GM23338 (cell line): ENCODE measurements around the gene UGT1A7. TPM values are rescaled to one million over a fixed set of nuclear protein-coding genes. Genes with fewer than 3 reads are reported as not detected.

ENCODE experiments used
- ATAC-seq: fragments of 200-7000 bp; cut with Tn5 transposase; 3 replicates; pipeline ENCODE4 v1.9.1; 2020
- DNase-seq: peaks from one replicate; pipeline ENCODE4 v3.0.0-alpha.2; 2015; ENCODE audit warnings: low spot score
- H2AFZ ChIP-seq: fragments of 200-600 bp; sonication (generic); 2 replicates; pipeline ENCODE4 v1.8.0; 2016; ENCODE audit warnings: antibody characterized with exemption, mild to moderate bottlenecking, moderate library complexity
- H3F3A ChIP-seq: fragments of 200-600 bp; sonication (generic); replicated peaks from 2 replicates; pipeline ENCODE4 v1.8.0; 2017; ENCODE audit warnings: antibody characterized with exemption, mixed run types, low read depth
- H3K27ac ChIP-seq: fragments of 200-600 bp; sonication (generic); 2 replicates; pipeline ENCODE4 v1.6.1; 2016; ENCODE audit warnings: low read depth
- H3K27me3 ChIP-seq: fragments of 200-600 bp; sonication (generic); 2 replicates; pipeline ENCODE4 v1.8.0; 2016; ENCODE audit warnings: mild to moderate bottlenecking, mixed run types, moderate library complexity; ENCODE audit not compliant: insufficient read depth
- H3K36me3 ChIP-seq: fragments of 200-600 bp; sonication (generic); 2 replicates; pipeline ENCODE4 v1.8.0; 2016; ENCODE audit warnings: mild to moderate bottlenecking; ENCODE audit not compliant: insufficient read depth
- H3K4me1 ChIP-seq: fragments of 200-600 bp; sonication (generic); 2 replicates; pipeline ENCODE4 v1.8.0; 2016; ENCODE audit warnings: mild to moderate bottlenecking, moderate library complexity; ENCODE audit not compliant: insufficient read depth
- H3K4me2 ChIP-seq: fragments of 200-600 bp; sonication (generic); 2 replicates; pipeline ENCODE4 v1.7.1; 2017; ENCODE audit warnings: mixed run types
- H3K4me3 ChIP-seq: fragments of 200-600 bp; sonication (generic); 2 replicates; pipeline ENCODE4 v1.6.1; 2016; ENCODE audit warnings: mixed run types
- H3K79me2 ChIP-seq: fragments of 200-600 bp; sonication (generic); replicated peaks from 2 replicates; pipeline ENCODE4 v1.8.0; 2017; ENCODE audit warnings: mild to moderate bottlenecking; ENCODE audit not compliant: insufficient read depth
- H3K9me2 ChIP-seq: fragments of 200-600 bp; sonication (generic); 2 replicates; pipeline ENCODE4 v1.8.0; 2017; ENCODE audit not compliant: insufficient read depth
- H4K20me1 ChIP-seq: fragments of 200-600 bp; sonication (generic); replicated peaks from 2 replicates; pipeline ENCODE4 v1.8.0; 2017; ENCODE audit warnings: mild to moderate bottlenecking; ENCODE audit not compliant: insufficient read depth
- H3K27ac Mint-ChIP-seq: 2 replicates; pipeline ENCODE4 v1.8.0; 2020; ENCODE audit warnings: inconsistent platforms, mild to moderate bottlenecking, moderate library complexity, mixed read lengths
- H3K27me3 Mint-ChIP-seq: 3 replicates; pipeline ENCODE4 v1.8.0; 2022; ENCODE audit warnings: low read depth, mild to moderate bottlenecking, moderate library complexity, mixed read lengths, inconsistent platforms; ENCODE audit not compliant: insufficient read depth, poor library complexity
- H3K36me3 Mint-ChIP-seq: 3 replicates; pipeline ENCODE4 v1.8.0; 2021; ENCODE audit warnings: low read depth, mild to moderate bottlenecking, inconsistent platforms, moderate library complexity, mixed read lengths
- H3K4me1 Mint-ChIP-seq: 3 replicates; pipeline ENCODE4 v1.8.0; 2020; ENCODE audit warnings: mild to moderate bottlenecking, inconsistent platforms, mixed read lengths
- H3K4me3 Mint-ChIP-seq: 3 replicates; pipeline ENCODE4 v1.8.0; 2021; ENCODE audit warnings: moderate library complexity, mild to moderate bottlenecking, inconsistent platforms, mixed read lengths
- H3K9me3 Mint-ChIP-seq: 3 replicates; pipeline ENCODE4 v1.8.0; 2020; ENCODE audit warnings: moderate library complexity, mild to moderate bottlenecking, inconsistent platforms, mixed read lengths
- CREB1 ChIP-seq: fragments of 250-450 bp; sonication (Bioruptor Pico); IDR thresholded peaks from 2 replicates; pipeline ENCODE4 v1.5.0; 2020; ENCODE audit warnings: low read depth, mild to moderate bottlenecking, moderate library complexity
- CTCF ChIP-seq, 2 experiments: fragments of 200-600 bp in 1 of 2; sonication (generic) in 1 of 2; conservative IDR thresholded peaks; 2 replicates each; pipeline versions ENCODE4 v1.5.1 to v1.6.1; 2016 to 2017; ENCODE audit warnings: antibody characterized with exemption in 2 of 2, low read depth in 2 of 2, mild to moderate bottlenecking in 2 of 2, moderate library complexity in 1 of 2
- ETS1 ChIP-seq: IDR thresholded peaks from 2 replicates; pipeline ENCODE4 v1.6.1; 2016; ENCODE audit warnings: antibody characterized with exemption
- EZH2 ChIP-seq: fragments of 200-600 bp; sonication (generic); IDR thresholded peaks from one replicate; pipeline ENCODE4 v1.8.0; 2017; ENCODE audit warnings: antibody characterized with exemption, mild to moderate bottlenecking, low read depth; ENCODE audit not compliant: unreplicated experiment
- EZH2phosphoT487 ChIP-seq: fragments of 200-600 bp; sonication (generic); IDR thresholded peaks from one replicate; pipeline ENCODE4 v1.8.1; 2018; ENCODE audit warnings: antibody characterized with exemption; ENCODE audit not compliant: unreplicated experiment
- JUNB ChIP-seq: IDR thresholded peaks from one replicate; pipeline ENCODE4 v1.6.1; 2016; ENCODE audit warnings: antibody characterized with exemption; ENCODE audit not compliant: unreplicated experiment
- NANOG ChIP-seq: IDR thresholded peaks from 2 replicates; pipeline ENCODE4 v1.6.1; 2016; ENCODE audit warnings: antibody characterized with exemption, borderline replicate concordance
- POLR2AphosphoS5 ChIP-seq: IDR thresholded peaks from 2 replicates; pipeline ENCODE4 v1.6.1; 2016; ENCODE audit warnings: antibody characterized with exemption, low read depth
- STAT1 ChIP-seq: IDR thresholded peaks from one replicate; pipeline ENCODE4 v1.6.1; 2016; ENCODE audit warnings: antibody characterized with exemption; ENCODE audit not compliant: unreplicated experiment
- ZNF114 ChIP-seq: fragments of 250-450 bp; sonication (Bioruptor Pico); IDR thresholded peaks from 2 replicates; pipeline ENCODE4 v1.5.0; 2020; ENCODE audit warnings: mild to moderate bottlenecking, moderate library complexity
- ZNF331 ChIP-seq: fragments of 250-450 bp; sonication (Bioruptor Pico); IDR thresholded peaks from 2 replicates; pipeline ENCODE4 v1.5.0; 2020; ENCODE audit warnings: low read depth, mild to moderate bottlenecking, moderate library complexity
- polyA plus RNA-seq: library from polyadenylated mRNA; unstranded; fragments of >200 nt; fragmentation: Nextera tagmentation; extraction: Ambion mirVana; gene quantifications from 2 replicates; pipeline ENCODE4 v1.2.1, GENCODE V29; 2016
- total RNA-seq: library from RNA; depleted of rRNA; stranded (reverse); fragments of >200 nt; shearing (Covaris generic); gene quantifications from 2 replicates; pipeline ENCODE4 v1.2.3, GENCODE V29; 2014

UGT1A7 gene
- total and polyA plus RNA-seq, 2 experiments from 2014 or later: not detected

DNA sequence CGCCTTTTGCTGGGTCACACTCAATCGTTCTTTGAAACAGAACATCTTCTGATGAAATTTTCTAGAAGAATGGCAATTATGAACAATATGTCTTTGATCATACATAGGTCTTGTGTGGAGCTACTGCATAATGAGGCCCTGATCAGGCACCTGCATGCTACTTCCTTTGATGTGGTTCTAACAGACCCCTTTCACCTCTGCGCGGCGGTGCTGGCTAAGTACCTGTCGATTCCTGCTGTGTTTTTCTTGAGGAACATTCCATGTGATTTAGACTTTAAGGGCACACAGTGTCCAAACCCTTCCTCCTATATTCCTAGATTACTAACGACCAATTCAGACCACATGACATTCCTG, 31.5 kb downstream of the UGT1A7 start (continued):
- TF ChIP-seq CTCF (conservative IDR thresholded peaks at IDR 0.05; ENCODE audit: low read depth in 2 of 2) (no peak), POLR2AphosphoS5 (no peak), NANOG (no peak), ZNF331 (CRISPR knock-in tag) (no peak), ZNF114 (no peak)

DNA sequence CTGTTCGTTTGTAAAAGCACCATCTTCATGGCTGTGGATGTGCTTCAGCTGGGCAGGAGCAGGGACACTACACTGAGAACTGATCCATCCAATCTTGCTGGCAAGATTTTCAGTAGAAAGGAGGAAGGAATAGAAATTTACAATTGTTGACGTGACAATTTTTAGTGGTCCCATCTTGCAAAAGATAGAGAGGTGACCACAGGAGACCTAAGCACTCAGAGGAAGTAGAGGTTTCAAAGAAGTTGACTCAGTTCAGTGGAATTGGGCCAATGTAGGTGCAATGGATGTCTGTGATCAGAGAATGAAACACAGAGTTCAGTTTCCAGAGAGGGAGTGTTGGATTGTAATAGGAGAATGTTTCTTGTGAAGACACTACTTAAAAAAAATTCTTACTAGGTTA, 32.4 kb downstream of the UGT1A7 start:
- TF ChIP-seq NANOG (no peak), CTCF (conservative IDR thresholded peaks at IDR 0.05; ENCODE audit: low read depth in 2 of 2) (no peak), ZNF331 (CRISPR knock-in tag) (no peak), STAT1 (no peak)
- Mint-ChIP-seq H3K27me3 (peaks cover 13% of the 10 kb centered on the region), H3K9me3 (peaks cover 5% of the 10 kb centered on the region; the same call in 2 of the 3 replicates), H3K4me3 (no peak overlapping the region), H3K36me3 (no peaks in the 10 kb centered on the region), H3K27ac (no peak overlapping the region), H3K4me1 (peaks cover 4% of the 10 kb centered on the region; the same call in 1 of the 3 replicates)
- Histone ChIP-seq H3F3A (no peaks in the 10 kb centered on the region), H4K20me1 (no peaks in the 10 kb centered on the region), H3K27ac (no peak overlapping the region), H3K36me3 (no peaks in the 10 kb centered on the region), H3K4me2 (no peak overlapping the region), H3K4me1 (no peaks in the 10 kb centered on the region), H3K9me2 (no peaks in the 10 kb centered on the region), H3K27me3 (no peaks in the 10 kb centered on the region), H2AFZ (no peak overlapping the region), H3K4me3 (no peak overlapping the region), H3K79me2 (no peaks in the 10 kb centered on the region)
- DNase-seq: no peak
- no peak for ATAC-seq

DNA sequence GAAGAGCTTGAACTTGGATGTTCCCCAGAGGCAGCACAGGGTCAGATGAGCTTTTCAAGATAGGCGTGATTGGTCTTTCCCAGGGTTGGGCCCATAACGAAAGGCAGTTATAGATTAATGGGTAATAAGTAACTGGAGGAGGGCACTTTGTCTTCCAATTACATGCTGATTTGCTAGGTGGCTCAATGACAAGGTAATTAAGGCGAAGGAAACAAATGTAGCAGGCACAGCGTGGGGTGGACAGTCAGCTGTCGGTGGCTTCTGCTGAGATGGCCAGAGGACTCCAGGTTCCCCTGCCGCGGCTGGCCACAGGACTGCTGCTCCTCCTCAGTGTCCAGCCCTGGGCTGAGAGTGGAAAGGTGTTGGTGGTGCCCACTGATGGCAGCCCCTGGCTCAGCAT, 36.9 kb downstream of the UGT1A7 start, which contains the start of gene UGT1A4:
Gene UGT1A4, plus strand, starts transcription at position 185 of the 400 bp plus-strand sequence. Its CDS starts 85 bp downstream, at position 270.
- H3F3A ChIP-seq: no peaks in the 10 kb centered on the region
- DNase-seq (no peak), ATAC-seq (no peak)
- no peaks in the 10 kb centered on the region for H4K20me1 ChIP-seq
- no peak within 1 kb of the TSS for H3K4me2 ChIP-seq
- H3K79me2 ChIP-seq: no peaks in the 10 kb centered on the region
- H3K4me1 ChIP-seq: no peaks in the 10 kb centered on the region
- Mint-ChIP-seq H3K9me3 (peaks cover 18% of the 10 kb centered on the region), H3K27me3 (peaks cover 7% of the 10 kb centered on the region), H3K27ac (no peak within 1 kb of the TSS), H3K36me3 (peaks cover 3% of the 10 kb centered on the region; the same call in 1 of the 3 replicates), H3K4me1 (no peaks in the 10 kb centered on the region), H3K4me3 (no peak within 1 kb of the TSS)
- H3K9me2 ChIP-seq: no peaks in the 10 kb centered on the region
- H3K4me3 ChIP-seq: no peak within 1 kb of the TSS
- H3K27me3 ChIP-seq: no peaks in the 10 kb centered on the region
- H3K27ac ChIP-seq: no peak within 1 kb of the TSS
- H2AFZ ChIP-seq: no peak within 1 kb of the TSS
- no peaks in the 10 kb centered on the region for H3K36me3 ChIP-seq
- TF ChIP-seq CREB1 (CRISPR knock-in tag): no peak
- TF ChIP-seq ZNF331 (CRISPR knock-in tag): no peak
- TF ChIP-seq EZH2: no peak
- no peak for TF ChIP-seq POLR2AphosphoS5
- no peak for TF ChIP-seq EZH2phosphoT487
- TF ChIP-seq ETS1: no peak
- no peak for TF ChIP-seq STAT1
- TF ChIP-seq NANOG: no peak
- no peak for TF ChIP-seq ZNF114
- TF ChIP-seq CTCF (conservative IDR thresholded peaks at IDR 0.05; ENCODE audit: low read depth in 2 of 2): no peak
- TF ChIP-seq JUNB: no peak
